H9 (cell line): ENCODE measurements around the gene GGCX. TPM values are rescaled to one million over a fixed set of nuclear protein-coding genes. Genes with fewer than 3 reads are reported as not detected.

Experiments
- DNase-seq: peaks from one replicate; pipeline ENCODE4 v3.0.0-alpha.2; 2017
- H2AFZ ChIP-seq: one replicate; pipeline ENCODE4 v1.6.1; 2013; ENCODE audit warnings: mild to moderate bottlenecking, low read length, control low read depth, moderate library complexity
- H2AK5ac ChIP-seq: 2 replicates; pipeline ENCODE4 v1.6.1; 2013; ENCODE audit warnings: low read length, control low read depth, mixed read lengths; ENCODE audit not compliant: insufficient read length
- H2BK120ac ChIP-seq: one replicate; pipeline ENCODE4 v1.6.1; 2013; ENCODE audit warnings: low read depth, mild to moderate bottlenecking, low read length, control low read depth, inconsistent platforms; ENCODE audit not compliant: poor library complexity, severe bottlenecking
- H2BK12ac ChIP-seq: 2 replicates; pipeline ENCODE4 v1.6.1; 2013; ENCODE audit warnings: low read length, control low read depth, mixed read lengths, low read depth; ENCODE audit not compliant: insufficient read length
- H2BK15ac ChIP-seq: 2 replicates; pipeline ENCODE4 v1.6.1; 2013; ENCODE audit warnings: low read depth, low read length, control low read depth
- H2BK20ac ChIP-seq: one replicate; pipeline ENCODE4 v1.6.1; 2013; ENCODE audit warnings: low read depth, mild to moderate bottlenecking, low read length, control low read depth, inconsistent platforms; ENCODE audit not compliant: poor library complexity, severe bottlenecking
- H2BK5ac ChIP-seq: 2 replicates; pipeline ENCODE4 v1.6.1; 2013; ENCODE audit warnings: low read length, control low read depth, mixed read lengths; ENCODE audit not compliant: insufficient read length
- H3K14ac ChIP-seq: 2 replicates; pipeline ENCODE4 v1.6.1; 2013; ENCODE audit warnings: low read length, control low read depth; ENCODE audit not compliant: insufficient read depth
- H3K18ac ChIP-seq: 2 replicates; pipeline ENCODE4 v1.6.1; 2013; ENCODE audit warnings: low read depth, mild to moderate bottlenecking, mixed read lengths, low read length, control low read depth; ENCODE audit not compliant: insufficient read length
- H3K23ac ChIP-seq: 2 replicates; pipeline ENCODE4 v1.6.1; 2013; ENCODE audit warnings: low read length, control low read depth, mixed read lengths, low read depth; ENCODE audit not compliant: insufficient read length
- H3K23me2 ChIP-seq: 2 replicates; pipeline ENCODE4 v1.6.1; 2013; ENCODE audit warnings: low read depth, mild to moderate bottlenecking, mixed read lengths, low read length, control low read depth; ENCODE audit not compliant: insufficient read length, poor library complexity, severe bottlenecking
- H3K27ac ChIP-seq: 2 replicates; pipeline ENCODE4 v1.5.1; 2013; ENCODE audit warnings: low read length, control low read depth, mixed read lengths, low read depth; ENCODE audit not compliant: insufficient read length
- H3K27me3 ChIP-seq: 2 replicates; pipeline ENCODE4 v1.6.1; 2013; ENCODE audit warnings: low read length, control low read depth, inconsistent platforms; ENCODE audit not compliant: insufficient read depth
- H3K4ac ChIP-seq: 2 replicates; pipeline ENCODE4 v1.6.1; 2013; ENCODE audit warnings: low read depth, mild to moderate bottlenecking, control low read depth, inconsistent platforms, low read length, moderate library complexity
- H3K4me1 ChIP-seq: 2 replicates; pipeline ENCODE4 v1.6.1; 2013; ENCODE audit warnings: low read length, control low read depth, inconsistent platforms; ENCODE audit not compliant: insufficient read depth
- H3K4me2 ChIP-seq: 2 replicates; pipeline ENCODE4 v1.6.1; 2013; ENCODE audit warnings: low read length, control low read depth, mixed read lengths; ENCODE audit not compliant: insufficient read length, insufficient read depth
- H3K56ac ChIP-seq: 2 replicates; pipeline ENCODE4 v1.6.1; 2013; ENCODE audit warnings: low read depth, mild to moderate bottlenecking, mixed read lengths, low read length, control low read depth; ENCODE audit not compliant: insufficient read length
- H3K79me1 ChIP-seq: 2 replicates; pipeline ENCODE4 v1.6.1; 2013; ENCODE audit warnings: low read depth, mild to moderate bottlenecking, moderate library complexity, low read length, control low read depth, inconsistent platforms; ENCODE audit not compliant: insufficient read depth, poor library complexity, severe bottlenecking
- H3K79me2 ChIP-seq: 2 replicates; pipeline ENCODE4 v1.6.1; 2013; ENCODE audit warnings: low read length, control low read depth, inconsistent platforms; ENCODE audit not compliant: insufficient read depth
- H3K9ac ChIP-seq: 2 replicates; pipeline ENCODE4 v1.6.1; 2013; ENCODE audit warnings: low read length, control low read depth, mixed read lengths; ENCODE audit not compliant: insufficient read length; ENCODE audit errors: extremely low read depth
- H3K9me3 ChIP-seq: one replicate; pipeline ENCODE4 v1.6.1; 2013; ENCODE audit warnings: low read depth, low read length, inconsistent platforms; ENCODE audit not compliant: control insufficient read depth
- H3T11ph ChIP-seq: one replicate; pipeline ENCODE4 v1.6.1; 2013; ENCODE audit warnings: mild to moderate bottlenecking, low read length, control low read depth, inconsistent platforms
- H4K20me1 ChIP-seq: one replicate; pipeline ENCODE4 v1.6.1; 2013; ENCODE audit not compliant: control insufficient read depth, insufficient read length, insufficient read depth
- H4K5ac ChIP-seq: 2 replicates; pipeline ENCODE4 v1.6.1; 2013; ENCODE audit warnings: low read depth, mild to moderate bottlenecking, mixed read lengths, low read length, control low read depth; ENCODE audit not compliant: insufficient read length
- H4K8ac ChIP-seq: replicated peaks from 2 replicates; pipeline ENCODE4 v1.6.1; 2013; ENCODE audit warnings: low read length, control low read depth, mixed read lengths, low read depth; ENCODE audit not compliant: insufficient read length
- H4K91ac ChIP-seq: 2 replicates; pipeline ENCODE4 v1.6.1; 2013; ENCODE audit warnings: low read depth, mild to moderate bottlenecking, moderate library complexity, mixed read lengths, low read length, control low read depth; ENCODE audit not compliant: insufficient read length
- H3K27ac Mint-ChIP-seq, 3 experiments: 2 replicates in 2 of 3; 3 replicates in 1 of 3; pipeline ENCODE4 v1.8.0; 2020 to 2021; ENCODE audit warnings: mixed read lengths in 3 of 3, mild to moderate bottlenecking in 1 of 3, moderate library complexity in 1 of 3
- H3K27me3 Mint-ChIP-seq: 2 replicates; pipeline ENCODE4 v1.8.0; 2021; ENCODE audit warnings: low read depth, mild to moderate bottlenecking, moderate library complexity, mixed read lengths
- H3K36me3 Mint-ChIP-seq, 3 experiments: 2 replicates in 2 of 3; 3 replicates in 1 of 3; pipeline ENCODE4 v1.8.0; 2020 to 2021; ENCODE audit warnings: low read depth in 3 of 3, mixed read lengths in 3 of 3; ENCODE audit not compliant: insufficient read depth in 1 of 3
- H3K4me1 Mint-ChIP-seq, 2 experiments: 2 replicates each; pipeline ENCODE4 v1.8.0; 2020; ENCODE audit warnings: mixed read lengths in 2 of 2
- H3K4me3 Mint-ChIP-seq, 2 experiments: 2 replicates in 1 of 2; 3 replicates in 1 of 2; pipeline ENCODE4 v1.8.0; 2020 to 2021; ENCODE audit warnings: mild to moderate bottlenecking in 2 of 2, mixed read lengths in 2 of 2, moderate library complexity in 1 of 2
- H3K9me3 Mint-ChIP-seq, 2 experiments: 2 replicates in 1 of 2; 3 replicates in 1 of 2; pipeline ENCODE4 v1.8.0; 2020; ENCODE audit warnings: mild to moderate bottlenecking in 2 of 2, mixed read lengths in 2 of 2, moderate library complexity in 1 of 2
- WGBS: extraction: QIAGEN DNeasy Blood & Tissue Kit; methylation state at CpG from one replicate; pipeline ENCODE4 v1.1.7; 2013; ENCODE audit warnings: missing lambda C conversion rate, low lambda C conversion rate, mixed read lengths; ENCODE audit not compliant: insufficient read length; ENCODE audit errors: extremely low coverage; 5-methylcytosine and 5-hydroxymethylcytosine counted together
- total RNA-seq: library from RNA; stranded (reverse); gene quantifications from 2 replicates; pipeline ENCODE4 v1.2.1, GENCODE V29; 2021
- TF ChIP-seq, protein P1 (sequence below): fragments of 200-600 bp; sonication (generic); conservative IDR thresholded peaks from 3 replicates; pipeline ENCODE4 v1.8.0; 2021; ENCODE audit warnings: antibody characterized with exemption, mild to moderate bottlenecking

Gene GGCX
- total RNA-seq, 1 experiment from 2014 or later = 32.9 TPM

DNA sequence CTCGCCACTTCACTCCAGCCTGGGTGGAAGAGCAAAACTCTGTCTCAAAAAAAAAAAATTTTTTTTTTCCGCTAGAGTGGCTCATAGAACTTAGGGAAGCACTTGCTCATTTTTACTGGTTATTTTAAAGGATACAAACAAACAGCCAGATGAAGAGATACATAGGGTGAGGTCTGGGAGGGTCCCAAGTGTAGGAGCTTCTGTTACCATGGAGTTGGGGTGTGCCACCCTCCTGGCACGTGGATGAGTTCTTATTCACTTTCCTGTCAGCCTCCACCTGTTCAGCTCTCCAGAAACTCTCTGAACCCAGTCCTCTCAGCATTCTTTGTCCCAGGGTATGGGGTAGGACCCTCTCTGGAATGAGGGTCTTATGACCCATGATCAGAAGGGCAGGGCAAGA lies 27.2 kb downstream of the GGCX start:
- H3K4me2 ChIP-seq = no peak overlapping the region
- peaks cover 2% of the 10 kb centered on the region; the same call in 1 of the 2 replicates for H3K27me3 Mint-ChIP-seq
- WGBS = no CpG with 5 or more reads among the region's 3 CpGs

More for the DNA sequence above, 27.2 kb downstream of the GGCX start:
- no peak overlapping the region for H3K14ac ChIP-seq
- H3K27ac Mint-ChIP-seq = no peak overlapping the region; a peak in 1 of 7 replicates
- H3K79me2 ChIP-seq = peaks cover under 1% of the 10 kb centered on the region; the same call in 1 of the 2 replicates
- no peaks in the 10 kb centered on the region for H3K27me3 ChIP-seq
- no peak overlapping the region for H3K56ac ChIP-seq
- H2BK20ac ChIP-seq = no peak overlapping the region
- H2AFZ ChIP-seq = no peak overlapping the region
- H2BK120ac ChIP-seq = no peak overlapping the region
- no peak overlapping the region for H3K23ac ChIP-seq
- no peak for DNase-seq
- H2BK5ac ChIP-seq = no peak overlapping the region
- H3K4me1 Mint-ChIP-seq = peaks cover 15 to 20% of the 10 kb centered on the region in 2 experiments
- H3T11ph ChIP-seq = no peak overlapping the region
- H2BK12ac ChIP-seq = no peak overlapping the region
- H4K8ac ChIP-seq = no peak overlapping the region
- H3K79me1 ChIP-seq = no peaks in the 10 kb centered on the region
- no peak overlapping the region for H3K9ac ChIP-seq
- H4K5ac ChIP-seq = no peak overlapping the region
- H2AK5ac ChIP-seq = no peak overlapping the region
- no peak overlapping the region for H3K27ac ChIP-seq
- H3K18ac ChIP-seq = no peak overlapping the region
- no peaks in the 10 kb centered on the region for H4K20me1 ChIP-seq
- peaks cover 1 to 6% (median 3%) of the 10 kb centered on the region in 3 experiments; a peak in 5 of 7 replicates for H3K36me3 Mint-ChIP-seq
- 0 out of 2 replicates have a peak, but pooled peaks cover 2% of the 10 kb centered on the region for H3K4me1 ChIP-seq
- no peaks in the 10 kb centered on the region for H3K9me3 ChIP-seq
- no peak overlapping the region for H3K4ac ChIP-seq
- H3K23me2 ChIP-seq = peaks cover 9% of the 10 kb centered on the region
- no peak overlapping the region for H2BK15ac ChIP-seq
- peaks cover 0 to 1% of the 10 kb centered on the region in 2 experiments; a peak in 1 of 5 replicates for H3K9me3 Mint-ChIP-seq
- H4K91ac ChIP-seq = no peak overlapping the region
- TF ChIP-seq, protein P1, sequence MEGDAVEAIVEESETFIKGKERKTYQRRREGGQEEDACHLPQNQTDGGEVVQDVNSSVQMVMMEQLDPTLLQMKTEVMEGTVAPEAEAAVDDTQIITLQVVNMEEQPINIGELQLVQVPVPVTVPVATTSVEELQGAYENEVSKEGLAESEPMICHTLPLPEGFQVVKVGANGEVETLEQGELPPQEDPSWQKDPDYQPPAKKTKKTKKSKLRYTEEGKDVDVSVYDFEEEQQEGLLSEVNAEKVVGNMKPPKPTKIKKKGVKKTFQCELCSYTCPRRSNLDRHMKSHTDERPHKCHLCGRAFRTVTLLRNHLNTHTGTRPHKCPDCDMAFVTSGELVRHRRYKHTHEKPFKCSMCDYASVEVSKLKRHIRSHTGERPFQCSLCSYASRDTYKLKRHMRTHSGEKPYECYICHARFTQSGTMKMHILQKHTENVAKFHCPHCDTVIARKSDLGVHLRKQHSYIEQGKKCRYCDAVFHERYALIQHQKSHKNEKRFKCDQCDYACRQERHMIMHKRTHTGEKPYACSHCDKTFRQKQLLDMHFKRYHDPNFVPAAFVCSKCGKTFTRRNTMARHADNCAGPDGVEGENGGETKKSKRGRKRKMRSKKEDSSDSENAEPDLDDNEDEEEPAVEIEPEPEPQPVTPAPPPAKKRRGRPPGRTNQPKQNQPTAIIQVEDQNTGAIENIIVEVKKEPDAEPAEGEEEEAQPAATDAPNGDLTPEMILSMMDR = no peak
- H3K4me3 Mint-ChIP-seq = no peak overlapping the region
